Upper lobe of left lung (tissue), 6 donors: Measurements from ENCODE around the gene SLC5A11. TPM values are rescaled to one million over a fixed set of nuclear protein-coding genes. Genes with fewer than 3 reads are reported as not detected.
"Not testable (repeated sequence)": the region's sequence is repeated elsewhere in the genome, so short reads cannot be mapped to it uniquely, and the experiment has no call there.

Source experiments
- ATAC-seq, 2 donors: fragments of 200-7000 bp; cut with Tn5 transposase; one replicate each; pipeline ENCODE4 v1.9.1; 2022; ENCODE audit warnings: mild to moderate bottlenecking in 2 of 2, moderate library complexity in 2 of 2; ENCODE audit not compliant: low FRiP score in 2 of 2
- DNase-seq, 2 donors: peaks; one replicate each; pipeline ENCODE4 v3.0.0-alpha.2; 2019 to 2020
- H3K27ac ChIP-seq, 4 donors: fragments of 200-600 bp; sonication (generic); one replicate each; pipeline ENCODE4 v1.5.1; 2016 to 2019
- H3K27me3 ChIP-seq, 4 donors: fragments of 200-600 bp; sonication (generic); one replicate each; pipeline ENCODE4 v1.5.1; 2017 to 2019
- H3K36me3 ChIP-seq, 4 donors: fragments of 200-600 bp; sonication (generic); one replicate each; pipeline ENCODE4 v1.5.1; 2016 to 2019
- H3K4me1 ChIP-seq, 4 donors: fragments of 200-600 bp; sonication (generic); one replicate each; pipeline ENCODE4 v1.5.1; 2018 to 2019
- H3K4me3 ChIP-seq, 4 donors: fragments of 200-600 bp; sonication (generic); one replicate each; pipeline ENCODE4 v1.5.1; 2017 to 2019; ENCODE audit warnings: mild to moderate bottlenecking in 2 of 4, moderate library complexity in 1 of 4
- H3K9me3 ChIP-seq, 4 donors: fragments of 200-600 bp; sonication (generic); one replicate each; pipeline ENCODE4 v1.5.1; 2018 to 2019
- EP300 ChIP-seq, 4 donors: sonication (generic); formaldehyde crosslinking; IDR thresholded peaks; one replicate each; pipeline ENCODE4 v1.5.1; 2017; ENCODE audit warnings: antibody characterized with exemption in 4 of 4, control low read depth in 2 of 4
- POLR2A ChIP-seq, 4 donors: fragments of 450-650 bp; IDR thresholded peaks; one replicate each; pipeline ENCODE4 v1.5.1; 2016 to 2017; ENCODE audit warnings: antibody characterized with exemption in 4 of 4, mild to moderate bottlenecking in 2 of 4
- POLR2AphosphoS5 ChIP-seq, 2 donors: sonication (generic); formaldehyde crosslinking; IDR thresholded peaks; one replicate each; pipeline ENCODE4 v1.5.1; 2017; ENCODE audit warnings: antibody characterized with exemption in 2 of 2
- WGBS, 2 donors: methylation state at CpG; one replicate each; pipeline ENCODE4 v1.1.5; 2017 to 2018; 5-methylcytosine and 5-hydroxymethylcytosine counted together
- total RNA-seq, 6 donors: library from RNA; depleted of rRNA in 4 of 6; stranded (reverse); fragments of >200 nt in 4 of 6; gene quantifications; one replicate each; pipeline versions ENCODE4 v1.1.0 to v1.2.1, GENCODE V29; 2016 to 2021
- TF ChIP-seq, protein P1 (sequence below), 6 experiments: fragments of 450-650 bp in 4 of 6; fragments of 200-600 bp in 2 of 6; sonication (generic) in 2 of 6; IDR thresholded peaks; one replicate each; pipeline ENCODE4 v1.5.1; 2016 to 2019; ENCODE audit warnings: antibody characterized with exemption in 6 of 6
- donor health status: DM: no; HTN: no; CAD: no; lungs with moderate emphysema.
- donor health status: DM: no; HTN: yes; CAD: no; lungs with severe emphysema.

SLC5A11 gene
- total RNA-seq, 6 donors from 2014 or later = 0.15 to 0.86 (median 0.30) TPM; not detected in 3

DNA sequence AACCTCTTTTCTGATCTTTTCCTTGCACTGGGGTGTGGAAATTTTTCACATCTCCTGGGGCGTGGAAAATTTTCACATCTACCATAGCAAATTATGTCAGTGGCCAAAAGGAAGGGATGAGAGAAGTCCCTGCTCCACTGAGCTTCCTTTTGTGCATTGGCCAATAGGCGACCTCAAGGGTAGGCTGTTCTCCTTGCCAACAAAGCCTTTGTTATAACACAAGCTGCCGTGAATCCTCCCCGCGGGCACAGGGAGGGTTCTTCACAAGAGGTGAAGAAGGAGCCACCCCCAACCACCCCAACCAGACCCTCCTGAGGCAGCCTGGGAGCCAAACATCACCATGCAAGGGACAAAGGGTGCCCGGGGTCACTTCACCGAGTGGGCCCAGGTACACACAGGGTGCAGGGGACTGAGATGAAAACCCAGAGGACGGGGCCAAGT, 6.5 kb downstream of the SLC5A11 start:
- 67 to 74% methylated on average over 8 of the region's 8 CpGs for WGBS, 2 donors
- no peak for TF ChIP-seq POLR2AphosphoS5 (IDR thresholded peaks at IDR 0.05)
- H3K36me3 ChIP-seq = no peaks in the 10 kb centered on the region
- no peak overlapping the region for H3K4me3 ChIP-seq
- H3K4me1 ChIP-seq = peaks cover 0 to 5% (median 0%) of the 10 kb centered on the region in 4 donors
- H3K9me3 ChIP-seq = no peaks in the 10 kb centered on the region
- H3K27ac ChIP-seq = no peak overlapping the region
- no peaks in the 10 kb centered on the region for H3K27me3 ChIP-seq
- no peak for ATAC-seq
- no peak for DNase-seq

DNA sequence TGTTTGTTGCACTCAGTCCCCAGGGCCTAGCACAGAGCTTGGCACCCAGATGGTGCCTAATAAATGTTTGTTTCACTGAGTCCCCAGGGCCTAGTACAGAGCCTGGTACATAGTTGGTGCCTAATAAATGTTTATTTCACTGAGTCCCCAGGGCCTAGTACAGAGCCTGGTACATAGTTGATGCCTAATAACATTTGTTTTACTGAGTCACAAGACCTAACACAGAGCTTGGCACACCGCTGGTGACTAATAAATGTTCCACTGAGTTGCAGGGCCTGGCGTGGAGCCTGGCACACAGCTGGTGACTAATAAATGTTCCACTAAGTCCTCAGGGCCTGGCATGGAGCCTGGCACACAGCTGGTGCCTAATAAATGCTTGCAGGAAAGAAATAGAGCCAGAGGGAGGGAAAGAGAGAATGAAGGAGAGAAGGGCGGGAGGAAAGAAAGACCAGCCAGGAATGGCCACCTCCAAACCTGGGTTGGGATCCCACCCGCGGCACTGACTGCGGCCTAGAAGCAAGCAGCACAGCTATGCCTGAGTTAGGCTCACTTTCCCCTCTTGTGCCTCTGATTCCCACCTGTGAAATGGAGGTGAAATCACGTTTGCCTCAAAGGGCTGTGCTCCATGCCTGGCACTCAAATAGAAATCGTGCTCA, 7.5 kb downstream of the SLC5A11 start:
- ATAC-seq (no peak), DNase-seq (no peak)
- TF ChIP-seq EP300 (IDR thresholded peaks at IDR 0.05) (no peak), POLR2AphosphoS5 (IDR thresholded peaks at IDR 0.05) (no peak), POLR2A (IDR thresholded peaks at IDR 0.05) (no peak)
- TF ChIP-seq, protein P1, sequence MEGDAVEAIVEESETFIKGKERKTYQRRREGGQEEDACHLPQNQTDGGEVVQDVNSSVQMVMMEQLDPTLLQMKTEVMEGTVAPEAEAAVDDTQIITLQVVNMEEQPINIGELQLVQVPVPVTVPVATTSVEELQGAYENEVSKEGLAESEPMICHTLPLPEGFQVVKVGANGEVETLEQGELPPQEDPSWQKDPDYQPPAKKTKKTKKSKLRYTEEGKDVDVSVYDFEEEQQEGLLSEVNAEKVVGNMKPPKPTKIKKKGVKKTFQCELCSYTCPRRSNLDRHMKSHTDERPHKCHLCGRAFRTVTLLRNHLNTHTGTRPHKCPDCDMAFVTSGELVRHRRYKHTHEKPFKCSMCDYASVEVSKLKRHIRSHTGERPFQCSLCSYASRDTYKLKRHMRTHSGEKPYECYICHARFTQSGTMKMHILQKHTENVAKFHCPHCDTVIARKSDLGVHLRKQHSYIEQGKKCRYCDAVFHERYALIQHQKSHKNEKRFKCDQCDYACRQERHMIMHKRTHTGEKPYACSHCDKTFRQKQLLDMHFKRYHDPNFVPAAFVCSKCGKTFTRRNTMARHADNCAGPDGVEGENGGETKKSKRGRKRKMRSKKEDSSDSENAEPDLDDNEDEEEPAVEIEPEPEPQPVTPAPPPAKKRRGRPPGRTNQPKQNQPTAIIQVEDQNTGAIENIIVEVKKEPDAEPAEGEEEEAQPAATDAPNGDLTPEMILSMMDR (IDR thresholded peaks at IDR 0.05) = no peak
- H3K9me3 ChIP-seq = no peaks in the 10 kb centered on the region
- H3K27me3 ChIP-seq = no peaks in the 10 kb centered on the region
- H3K36me3 ChIP-seq = no peaks in the 10 kb centered on the region
- H3K27ac ChIP-seq = no peak overlapping the region
- H3K4me1 ChIP-seq = peaks cover 0 to 5% (median 0%) of the 10 kb centered on the region in 4 donors
- no peak overlapping the region for H3K4me3 ChIP-seq
- 78 to 85% methylated on average over 8 of the region's 8 CpGs for WGBS, 2 donors

DNA sequence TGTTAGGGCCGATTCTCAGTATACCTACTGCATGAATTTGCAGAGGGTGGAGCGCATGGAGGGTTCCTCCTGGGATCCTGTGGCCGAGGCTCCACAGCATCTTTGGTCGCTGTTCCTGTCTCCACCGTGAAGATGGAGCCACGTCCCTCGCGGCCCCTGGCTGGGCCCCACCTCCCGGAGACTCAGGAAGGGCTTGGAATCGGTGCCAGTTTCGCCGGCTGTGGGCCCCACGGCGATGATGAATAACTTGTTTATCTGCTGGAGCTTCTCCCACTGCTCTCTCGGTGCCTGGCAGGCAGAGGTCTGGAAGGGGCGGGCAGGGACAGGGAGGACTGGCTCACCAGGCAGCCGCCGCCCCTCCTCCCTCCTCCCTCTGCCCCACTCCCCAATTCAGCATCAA, 8.1 kb downstream of the SLC5A11 start:
- TF ChIP-seq, protein P1 (IDR thresholded peaks at IDR 0.05) = no peak
- TF ChIP-seq POLR2AphosphoS5 (IDR thresholded peaks at IDR 0.05) = no peak
- no peak for TF ChIP-seq POLR2A (IDR thresholded peaks at IDR 0.05)
- TF ChIP-seq EP300 (IDR thresholded peaks at IDR 0.05) = no peak
- no peaks in the 10 kb centered on the region for H3K27me3 ChIP-seq
- no peaks in the 10 kb centered on the region for H3K9me3 ChIP-seq
- H3K4me1 ChIP-seq = peaks cover 0 to 5% (median 0%) of the 10 kb centered on the region in 4 donors
- no peak overlapping the region for H3K27ac ChIP-seq
- peak in 1 of 2 donors; percentile 72 for DNase-seq
- H3K36me3 ChIP-seq = no peaks in the 10 kb centered on the region
- WGBS, 2 donors = 34 to 45% methylated on average over 7 to 18 of the region's 18 CpGs
- no peak overlapping the region for H3K4me3 ChIP-seq
- no peak for ATAC-seq

DNA sequence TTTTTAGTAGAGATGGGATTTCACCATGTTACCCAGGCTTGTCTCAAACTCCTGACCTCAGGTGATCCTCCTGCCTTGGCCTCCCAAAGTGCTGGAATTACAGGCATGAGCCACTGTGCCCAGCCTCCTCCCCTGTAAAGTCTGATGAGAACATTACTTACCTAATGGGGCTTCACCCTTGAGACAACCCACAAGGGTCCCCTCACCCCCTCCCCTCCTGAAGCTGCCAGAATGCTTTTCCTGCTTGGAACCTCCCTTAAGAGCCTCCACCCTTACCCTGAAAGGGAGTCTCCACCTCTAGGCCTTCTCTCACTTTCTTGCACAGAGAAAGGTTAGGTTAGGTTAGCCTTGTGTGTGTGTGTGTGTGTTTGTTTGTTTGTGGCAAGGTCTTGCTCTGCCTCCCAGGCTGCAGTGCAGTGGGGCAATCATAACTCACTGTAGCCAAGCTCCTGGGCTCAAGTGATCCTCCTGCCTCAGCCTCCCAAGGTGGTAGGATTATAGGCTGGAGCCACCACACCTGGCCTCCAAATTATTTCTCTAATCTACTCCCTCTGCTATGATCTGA, 8.9 kb downstream of the SLC5A11 start:
- H3K27ac ChIP-seq = no peak overlapping the region
- no peaks in the 10 kb centered on the region for H3K27me3 ChIP-seq
- no peak overlapping the region for H3K4me3 ChIP-seq
- H3K36me3 ChIP-seq = no peaks in the 10 kb centered on the region
- no peaks in the 10 kb centered on the region for H3K9me3 ChIP-seq
- no peak for DNase-seq
- TF ChIP-seq, protein P1 (IDR thresholded peaks at IDR 0.05) = no peak
- TF ChIP-seq POLR2AphosphoS5 (IDR thresholded peaks at IDR 0.05) = no peak
- TF ChIP-seq POLR2A (IDR thresholded peaks at IDR 0.05) = no peak
- TF ChIP-seq EP300 (IDR thresholded peaks at IDR 0.05) = no peak
- peaks cover 0 to 5% (median 0%) of the 10 kb centered on the region in 4 donors for H3K4me1 ChIP-seq
- no peak for ATAC-seq

DNA sequence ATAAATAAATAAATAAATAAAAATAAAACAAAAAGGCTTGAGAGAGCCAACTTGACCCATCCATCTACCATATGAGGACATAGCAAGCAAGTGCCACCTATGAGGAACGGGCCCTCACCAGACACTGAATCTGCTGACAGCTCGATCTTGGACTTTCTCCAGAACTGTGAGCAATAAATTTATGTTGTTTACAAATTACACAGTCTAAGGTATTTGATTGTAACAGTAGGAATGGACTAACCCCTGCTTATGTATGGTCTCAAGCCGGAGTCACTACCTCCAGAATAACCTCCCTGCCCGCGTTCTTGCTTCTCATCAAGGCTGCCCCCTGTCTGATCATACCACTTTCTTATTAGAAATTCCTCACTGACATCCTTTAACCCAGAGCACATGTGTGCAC, 9.9 kb downstream of the SLC5A11 start:
- DNase-seq = no peak
- peaks cover 0 to 5% (median 0%) of the 10 kb centered on the region in 4 donors for H3K4me1 ChIP-seq
- no peaks in the 10 kb centered on the region for H3K27me3 ChIP-seq
- 73 to 83% methylated on average over 5 of the region's 5 CpGs for WGBS, 2 donors
- no peak overlapping the region for H3K27ac ChIP-seq
- H3K9me3 ChIP-seq = no peaks in the 10 kb centered on the region
- no peak for ATAC-seq
- H3K36me3 ChIP-seq = no peaks in the 10 kb centered on the region
- TF ChIP-seq, protein P1 (IDR thresholded peaks at IDR 0.05) = no peak
- TF ChIP-seq POLR2A (IDR thresholded peaks at IDR 0.05) = no peak
- no peak for TF ChIP-seq POLR2AphosphoS5 (IDR thresholded peaks at IDR 0.05)
- TF ChIP-seq EP300 (IDR thresholded peaks at IDR 0.05) = no peak
- no peak overlapping the region for H3K4me3 ChIP-seq

DNA sequence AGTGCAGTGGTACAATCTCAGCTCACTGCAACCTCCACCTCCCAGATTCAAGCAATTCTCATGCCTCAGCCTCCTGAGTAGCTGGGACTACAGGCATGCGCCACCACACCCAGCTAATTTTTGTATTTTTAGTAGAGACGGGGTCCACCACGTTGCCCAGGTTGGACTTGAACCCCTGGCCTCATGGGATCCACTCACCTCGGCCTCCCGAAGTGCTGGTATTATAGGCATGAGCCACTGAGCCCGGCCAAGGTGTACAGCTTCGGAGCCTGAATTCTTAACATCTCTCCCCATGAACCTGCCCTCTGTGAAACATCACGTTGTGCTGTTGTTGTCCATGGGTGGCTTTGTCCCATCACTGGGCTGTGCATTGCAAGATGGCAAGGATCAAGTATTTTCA, 11.1 kb downstream of the SLC5A11 start:
- H3K9me3 ChIP-seq, H3K27me3 ChIP-seq, H3K4me3 ChIP-seq, ATAC-seq, H3K4me1 ChIP-seq, H3K27ac ChIP-seq, DNase-seq, H3K36me3 ChIP-seq: not testable (repeated sequence)
- 72 to 91% methylated on average over 8 of the region's 8 CpGs for WGBS, 2 donors
